GM12864 (cell line): Measurements from ENCODE around the gene LIME1.

ENCODE experiments used
- DNase-seq: peaks from one replicate; pipeline ENCODE4 v3.0.0-alpha.2; 2011; ENCODE audit warnings: low read depth
- H3K4me3 ChIP-seq: 2 replicates; pipeline ENCODE4 v1.5.1; 2011; ENCODE audit warnings: mild to moderate bottlenecking, low read depth, low read length, control low read depth
- CTCF ChIP-seq: IDR thresholded peaks from 2 replicates; pipeline ENCODE4 v1.5.1; 2011; ENCODE audit warnings: low read depth, mild to moderate bottlenecking, moderate library complexity, low read length, control low read depth, inconsistent platforms; ENCODE audit errors: missing control alignments

The LIME1 gene

GRCh38 chr20:63693733-63694583, 42.5 kb upstream of the LIME1 start:
- H3K4me3 ChIP-seq = no peak overlapping the region
- TF ChIP-seq CTCF = no peak
- DNase-seq = no peak

- H3K4me3 ChIP-seq = no peak overlapping the region
- DNase-seq = no peak
- TF ChIP-seq CTCF = no peak
Observed at GRCh38 chr20:63694584-63695423, 41.7 kb upstream of the LIME1 start.

GRCh38 chr20:63695424-63696305, 40.8 kb upstream of the LIME1 start:
- no peak for TF ChIP-seq CTCF
- no peak for DNase-seq
- no peak overlapping the region for H3K4me3 ChIP-seq

GRCh38 chr20:63696306-63696627, 40.2 kb upstream of the LIME1 start:
- DNase-seq = no peak
- no peak overlapping the region for H3K4me3 ChIP-seq

GRCh38 chr20:63696628-63697356, 39.7 kb upstream of the LIME1 start, which contains the start of gene TNFRSF6B:
TSS of gene TNFRSF6B (plus strand) at chr20:63696652. CDS start at chr20:63696768, 116 bp downstream.
- TF ChIP-seq CTCF = no peak
- no peak within 1 kb of the TSS for H3K4me3 ChIP-seq
- DNase-seq = no peak

More at GRCh38 chr20:63696306-63696627, 40.2 kb upstream of the LIME1 start:
- TF ChIP-seq CTCF = no peak

GRCh38 chr20:63697357-63697867, 39.1 kb upstream of the LIME1 start:
- no peak for DNase-seq
- no peak overlapping the region for H3K4me3 ChIP-seq

More at GRCh38 chr20:63697357-63697867, 39.1 kb upstream of the LIME1 start:
- TF ChIP-seq CTCF = no peak
